ENCODE results near the gene ZNF277.

The ZNF277 gene
- 18.1 to 52.9 (median 29.5) reads per million in 9 experiments for total RNA-seq

DNA sequence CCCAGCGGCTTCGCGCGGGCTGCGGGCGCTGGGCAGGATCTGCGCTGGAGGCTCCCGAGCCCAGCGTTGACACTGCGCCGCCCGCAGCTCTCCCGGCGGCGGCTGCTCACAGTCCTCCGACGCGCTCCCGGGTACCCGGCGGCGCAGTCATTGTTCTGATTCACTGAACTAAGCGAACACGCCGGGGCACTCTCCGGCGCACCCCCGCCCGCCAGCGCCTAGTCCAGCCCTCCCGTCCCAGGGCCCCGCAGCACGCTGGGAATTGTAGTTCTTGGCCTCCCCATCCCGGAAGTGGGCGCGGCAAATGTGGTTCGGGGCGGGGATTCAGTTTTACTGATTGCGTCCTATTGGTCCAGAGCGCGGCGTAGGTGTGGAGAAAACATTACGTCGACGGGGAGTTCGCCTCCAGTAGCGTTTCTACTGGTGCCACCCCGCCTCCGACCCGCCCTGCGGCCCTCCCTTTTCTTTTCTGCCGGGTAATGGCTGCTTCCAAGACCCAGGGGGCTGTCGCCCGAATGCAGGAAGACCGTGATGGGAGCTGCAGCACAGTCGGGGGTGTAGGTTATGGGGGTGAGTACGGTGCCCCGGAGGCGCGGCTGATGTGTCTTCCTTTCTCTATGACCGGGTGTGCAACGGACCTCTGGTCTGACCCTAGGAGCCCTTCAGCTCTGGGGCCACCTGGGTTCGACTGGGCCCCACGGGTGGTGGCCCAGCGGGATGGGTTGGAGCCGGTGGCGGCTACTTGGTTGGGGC, at the start of gene ZNF277, which contains the start of gene DOCK4:
Gene ZNF277, plus strand, starts transcription at position 458 of the 753 bp plus-strand sequence. Its CDS starts 22 bp downstream, at position 480.
Gene DOCK4, minus strand, starts transcription at position 162 of the 753 bp plus-strand sequence. CDS start 261 bp downstream, outside the sequence.
- ATAC-seq (replicated peaks) (peak; percentile 86), DNase-seq (peak; percentile 100)
- peaks cover 30% of the 10 kb centered on the region in 2 donors for H3K27me3 Mint-ChIP-seq
- H3K36me3 Mint-ChIP-seq (ENCODE audit: insufficient read depth): peaks cover 11% of the 10 kb centered on the region
- peaks cover 25 to 46% of the 10 kb centered on the region in 2 donors for H3K4me1 Mint-ChIP-seq (ENCODE audit: low read depth in 2 of 2)
- no peaks in the 10 kb centered on the region for H3K9me3 Mint-ChIP-seq
- peak within 1 kb of the TSS; percentile 97 to 98 for H3K27ac Mint-ChIP-seq
- peak within 1 kb of the TSS; percentile 99 to 100 for H3K4me3 Mint-ChIP-seq

GRCh38 chr7:112157072-112157471, 49.4 kb upstream of the ZNF277 start:
- H3K27me3 Mint-ChIP-seq: peaks cover 29 to 41% of the 10 kb centered on the region in 2 donors
- H3K4me1 Mint-ChIP-seq (ENCODE audit: low read depth in 2 of 2): no peaks in the 10 kb centered on the region
- ATAC-seq (replicated peaks) (no peak), DNase-seq (no peak)
- no peak overlapping the region for H3K27ac Mint-ChIP-seq
- H3K36me3 Mint-ChIP-seq (ENCODE audit: insufficient read depth): no peaks in the 10 kb centered on the region
- no peak overlapping the region for H3K4me3 Mint-ChIP-seq
- no peaks in the 10 kb centered on the region for H3K9me3 Mint-ChIP-seq

DNA sequence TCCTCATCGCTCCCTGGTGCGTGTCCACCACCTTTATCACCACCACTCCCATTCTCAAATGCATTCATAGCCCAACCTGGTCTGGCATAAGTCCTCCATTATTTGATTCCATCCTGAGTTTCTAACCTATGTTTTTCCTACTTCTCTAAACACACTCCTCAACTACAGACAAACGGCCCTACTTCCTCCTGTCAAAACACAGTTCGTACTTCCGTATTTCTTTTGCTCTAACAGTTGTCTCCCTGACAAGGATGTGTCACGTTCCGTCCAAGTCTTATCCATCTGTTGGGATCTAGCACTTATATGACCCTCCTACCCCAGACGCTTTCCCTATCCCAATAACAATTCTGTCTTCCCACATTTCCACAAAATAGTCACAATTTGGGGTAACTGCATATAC, 47.1 kb upstream of the ZNF277 start:
- Mint-ChIP-seq H3K4me1 (ENCODE audit: low read depth in 2 of 2) (no peaks in the 10 kb centered on the region), H3K9me3 (no peaks in the 10 kb centered on the region), H3K4me3 (no peak overlapping the region), H3K27me3 (peaks cover 27 to 46% of the 10 kb centered on the region in 2 donors), H3K36me3 (ENCODE audit: insufficient read depth) (no peaks in the 10 kb centered on the region), H3K27ac (no peak overlapping the region)
- DNase-seq: no peak
- no peak for ATAC-seq (replicated peaks)

GRCh38 chr7:112160130-112160770, 46.2 kb upstream of the ZNF277 start:
- Mint-ChIP-seq H3K27me3 (peaks cover 26 to 37% of the 10 kb centered on the region in 2 donors), H3K36me3 (ENCODE audit: insufficient read depth) (no peaks in the 10 kb centered on the region), H3K4me1 (ENCODE audit: low read depth in 2 of 2) (no peaks in the 10 kb centered on the region), H3K27ac (no peak overlapping the region), H3K4me3 (no peak overlapping the region), H3K9me3 (no peaks in the 10 kb centered on the region)
- ATAC-seq (replicated peaks): no peak
- no peak for DNase-seq

GRCh38 chr7:112160771-112161150, 45.7 kb upstream of the ZNF277 start:
- no peak for ATAC-seq (replicated peaks)
- no peak for DNase-seq
- Mint-ChIP-seq H3K36me3 (ENCODE audit: insufficient read depth) (no peaks in the 10 kb centered on the region), H3K4me1 (ENCODE audit: low read depth in 2 of 2) (no peaks in the 10 kb centered on the region), H3K9me3 (no peaks in the 10 kb centered on the region), H3K27ac (no peak overlapping the region), H3K4me3 (no peak overlapping the region), H3K27me3 (peaks cover 25 to 33% of the 10 kb centered on the region in 2 donors)

DNA sequence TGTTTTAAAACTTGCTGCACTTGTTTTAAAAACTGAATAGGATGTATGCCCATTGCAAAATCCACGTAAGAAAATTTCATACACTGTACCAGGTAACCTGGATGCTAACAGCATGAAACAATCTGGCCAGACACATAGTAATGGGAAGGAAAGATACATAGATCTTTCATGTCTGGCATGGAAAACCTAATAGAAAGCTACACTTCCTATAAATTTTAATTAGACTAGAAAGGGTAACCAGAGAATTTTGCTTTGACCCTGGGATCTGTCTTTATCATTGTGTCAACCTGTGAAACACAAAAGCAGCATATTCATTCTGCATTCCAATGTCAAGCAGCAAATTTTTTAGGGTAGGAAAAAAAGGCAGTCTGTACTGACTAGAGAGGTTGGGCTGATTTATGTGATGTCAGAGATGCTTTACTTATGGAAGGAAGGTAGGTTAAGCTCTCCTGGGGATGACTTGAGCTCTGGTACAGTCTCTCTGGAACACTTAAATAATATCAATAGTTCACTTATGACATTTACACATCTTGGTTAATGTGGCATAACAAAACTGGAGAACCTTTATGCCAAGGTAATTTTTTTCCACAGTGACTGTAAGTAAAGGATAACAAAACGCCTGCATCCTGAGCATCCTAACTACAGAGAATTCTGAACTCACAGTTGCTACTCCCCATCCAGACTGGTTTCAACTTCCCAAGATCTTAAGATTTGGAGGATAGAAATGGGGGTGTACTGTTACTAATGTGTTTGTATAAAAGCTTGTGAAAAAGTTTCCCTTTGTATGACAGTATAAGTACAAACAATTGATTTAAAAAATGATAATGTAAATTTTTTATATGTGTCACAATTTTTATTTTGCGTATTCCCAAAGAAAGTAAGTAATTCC, 45.0 kb upstream of the ZNF277 start:
- DNase-seq (no peak), ATAC-seq (replicated peaks) (no peak)
- no peak overlapping the region for H3K4me3 Mint-ChIP-seq
- peaks cover 19 to 33% of the 10 kb centered on the region in 2 donors for H3K27me3 Mint-ChIP-seq
- no peaks in the 10 kb centered on the region for H3K4me1 Mint-ChIP-seq (ENCODE audit: low read depth in 2 of 2)
- H3K9me3 Mint-ChIP-seq: no peaks in the 10 kb centered on the region
- H3K36me3 Mint-ChIP-seq (ENCODE audit: insufficient read depth): no peaks in the 10 kb centered on the region
- no peak overlapping the region for H3K27ac Mint-ChIP-seq

GRCh38 chr7:112162142-112162766, 44.2 kb upstream of the ZNF277 start:
- no peaks in the 10 kb centered on the region for H3K9me3 Mint-ChIP-seq
- DNase-seq (no peak), ATAC-seq (replicated peaks) (no peak)
- no peak overlapping the region for H3K27ac Mint-ChIP-seq
- H3K4me3 Mint-ChIP-seq: no peak overlapping the region
- peaks cover 15 to 33% of the 10 kb centered on the region in 2 donors for H3K27me3 Mint-ChIP-seq
- no peaks in the 10 kb centered on the region for H3K4me1 Mint-ChIP-seq (ENCODE audit: low read depth in 2 of 2)
- no peaks in the 10 kb centered on the region for H3K36me3 Mint-ChIP-seq (ENCODE audit: insufficient read depth)

DNA sequence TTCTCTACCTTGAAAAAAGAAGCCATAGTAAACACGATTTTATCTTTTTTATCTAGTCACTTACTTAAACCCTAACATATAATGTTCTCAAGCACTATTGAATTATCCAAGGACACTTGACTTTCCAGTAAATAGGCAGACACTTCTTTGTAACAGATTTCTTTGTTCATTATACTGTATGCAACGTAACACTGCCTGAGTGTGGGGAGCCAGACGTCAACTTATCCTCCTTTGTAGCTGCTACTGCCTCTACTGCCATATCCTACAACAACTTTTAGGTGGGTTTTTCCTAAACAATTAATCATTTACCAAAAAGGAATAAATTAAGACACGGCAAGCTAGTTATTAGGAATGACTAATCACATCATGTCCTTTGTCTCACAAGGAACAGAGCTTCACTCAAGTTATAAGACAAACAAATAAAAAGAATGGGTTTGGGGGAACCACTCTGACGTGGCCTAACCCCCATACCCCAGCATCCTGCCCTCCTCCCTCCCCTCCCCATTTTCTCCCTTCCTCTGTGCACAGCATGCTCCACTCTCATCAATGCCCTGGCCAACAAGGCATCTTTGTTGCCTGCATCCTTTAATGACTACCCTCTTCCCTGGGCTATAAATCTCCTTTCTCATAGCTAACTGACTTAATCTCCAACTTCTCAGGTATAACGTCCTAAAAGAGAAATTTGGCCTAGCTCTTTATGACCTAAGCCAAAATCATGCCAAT, 43.5 kb upstream of the ZNF277 start:
- Mint-ChIP-seq H3K27me3 (peaks cover 14 to 34% of the 10 kb centered on the region in 2 donors), H3K36me3 (ENCODE audit: insufficient read depth) (no peaks in the 10 kb centered on the region), H3K4me3 (no peak overlapping the region), H3K4me1 (ENCODE audit: low read depth in 2 of 2) (no peaks in the 10 kb centered on the region), H3K27ac (no peak overlapping the region), H3K9me3 (no peaks in the 10 kb centered on the region)
- DNase-seq (no peak), ATAC-seq (replicated peaks) (no peak)

GRCh38 chr7:112167147-112167546, 39.3 kb upstream of the ZNF277 start:
- Mint-ChIP-seq H3K4me1 (ENCODE audit: low read depth in 2 of 2) (no peaks in the 10 kb centered on the region), H3K4me3 (no peak overlapping the region), H3K27ac (no peak overlapping the region), H3K36me3 (ENCODE audit: insufficient read depth) (no peaks in the 10 kb centered on the region), H3K9me3 (no peaks in the 10 kb centered on the region), H3K27me3 (peaks cover 18 to 58% of the 10 kb centered on the region in 2 donors)
- DNase-seq (no peak), ATAC-seq (replicated peaks) (no peak)

DNA sequence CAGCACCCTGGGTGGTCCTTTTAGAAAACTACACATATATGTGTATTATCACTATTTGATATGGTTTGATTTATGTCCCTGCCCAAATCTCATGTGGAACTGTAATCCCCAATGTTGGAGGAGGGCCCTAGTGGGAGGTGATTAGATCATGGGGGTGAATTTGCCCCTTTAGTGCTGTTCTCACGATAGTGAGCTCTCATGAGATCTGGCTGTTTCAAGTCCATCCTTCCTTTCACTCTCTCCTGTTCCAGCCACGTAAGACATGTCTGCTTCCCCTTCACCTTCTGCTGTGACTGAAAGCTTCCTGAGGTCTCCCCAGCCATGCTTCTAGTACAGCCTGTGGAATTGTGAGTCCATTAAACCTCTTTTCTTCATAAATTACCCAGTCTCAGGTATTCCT, 37.6 kb upstream of the ZNF277 start:
- H3K36me3 Mint-ChIP-seq (ENCODE audit: insufficient read depth): no peaks in the 10 kb centered on the region
- ATAC-seq (replicated peaks) (no peak), DNase-seq (no peak)
- H3K4me3 Mint-ChIP-seq: no peak overlapping the region
- H3K27me3 Mint-ChIP-seq: peaks cover 25 to 61% of the 10 kb centered on the region in 2 donors
- H3K9me3 Mint-ChIP-seq: no peaks in the 10 kb centered on the region
- no peak overlapping the region for H3K27ac Mint-ChIP-seq
- H3K4me1 Mint-ChIP-seq (ENCODE audit: low read depth in 2 of 2): no peaks in the 10 kb centered on the region

DNA sequence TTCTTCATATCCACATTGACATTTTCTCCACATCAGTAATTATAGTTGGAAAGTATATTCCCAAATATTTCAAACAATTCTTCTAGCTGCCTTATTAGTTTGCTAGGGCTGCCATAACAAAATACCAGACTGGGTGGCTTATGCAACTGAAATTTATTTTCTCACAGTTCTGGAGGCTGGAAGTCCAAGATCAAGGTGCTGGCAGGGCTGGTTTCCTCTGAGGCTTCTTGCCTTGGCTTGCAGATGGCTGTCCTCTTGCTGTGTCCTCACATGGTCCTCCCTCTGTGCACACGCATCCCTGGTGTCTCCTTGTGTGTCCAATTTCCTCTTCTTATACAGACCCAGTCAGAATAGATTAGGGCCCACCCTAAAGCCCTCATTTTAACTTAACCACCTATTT, 34.8 kb upstream of the ZNF277 start:
- ATAC-seq (replicated peaks) (no peak), DNase-seq (no peak)
- Mint-ChIP-seq H3K4me3 (no peak overlapping the region), H3K9me3 (no peaks in the 10 kb centered on the region), H3K36me3 (ENCODE audit: insufficient read depth) (no peaks in the 10 kb centered on the region), H3K27me3 (peaks cover 46 to 80% of the 10 kb centered on the region in 2 donors), H3K4me1 (ENCODE audit: low read depth in 2 of 2) (no peaks in the 10 kb centered on the region), H3K27ac (no peak overlapping the region)

- no peak overlapping the region for H3K27ac Mint-ChIP-seq
- no peak for DNase-seq
- H3K36me3 Mint-ChIP-seq (ENCODE audit: insufficient read depth): no peaks in the 10 kb centered on the region
- H3K27me3 Mint-ChIP-seq: peaks cover 55 to 91% of the 10 kb centered on the region in 2 donors
- H3K4me3 Mint-ChIP-seq: no peak overlapping the region
- ATAC-seq (replicated peaks): no peak
- H3K9me3 Mint-ChIP-seq: no peaks in the 10 kb centered on the region
- H3K4me1 Mint-ChIP-seq (ENCODE audit: low read depth in 2 of 2): no peaks in the 10 kb centered on the region
Observed at GRCh38 chr7:112172870-112173567, 33.5 kb upstream of the ZNF277 start.
